Effector CD8-positive, alpha-beta T cell (primary cell): Measurements from ENCODE around the gene ARRB1.
"Not testable (repeated sequence)": the region's sequence is repeated elsewhere in the genome, so short reads cannot be mapped to it uniquely, and the experiment has no call there.

Experiments used
- DNase-seq: peaks from one replicate; lab custom pipeline; 2025; lab: John Stamatoyannopoulos, UW

The ARRB1 gene

DNA sequence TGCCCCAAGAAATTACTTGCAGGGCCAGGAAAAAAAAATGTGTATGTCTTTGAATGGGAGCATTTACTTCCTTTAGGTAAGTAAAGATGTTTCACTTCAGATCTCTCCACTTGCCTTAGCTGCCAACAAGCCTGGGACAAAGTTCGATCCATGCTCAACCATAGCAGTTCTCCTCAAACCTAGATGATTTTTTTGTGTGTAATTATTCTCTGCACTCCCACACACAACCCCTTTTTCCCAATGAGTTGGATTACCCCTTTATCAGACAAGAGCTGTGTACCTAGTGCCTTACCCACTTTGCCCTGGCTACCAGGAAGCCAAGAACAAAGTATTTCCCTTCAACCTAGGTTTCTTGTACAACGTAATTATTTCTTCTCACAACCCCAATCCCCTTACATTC lies 75.3 kb downstream of the ARRB1 start:
- no peak for DNase-seq

DNA sequence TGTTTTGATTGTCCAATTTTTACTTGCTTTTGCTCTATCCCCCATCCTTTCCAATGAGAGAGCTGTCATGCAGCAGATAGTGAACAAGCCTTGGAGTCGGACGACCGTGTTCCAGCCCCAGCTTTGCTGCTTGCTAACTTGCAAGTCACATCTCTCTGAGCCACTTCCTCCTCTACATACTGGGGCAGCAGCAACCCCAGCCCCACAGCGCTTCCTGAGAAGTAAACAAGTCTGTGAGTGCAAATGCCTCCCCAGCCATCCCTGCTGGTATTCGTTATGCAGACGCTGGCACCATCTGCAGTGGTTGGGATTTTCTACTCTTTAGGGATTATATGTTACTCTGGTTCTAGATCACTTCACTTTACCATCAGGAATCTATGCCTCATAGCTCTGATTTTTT lies 75.9 kb downstream of the ARRB1 start:
- peak; percentile 35 for DNase-seq

DNA sequence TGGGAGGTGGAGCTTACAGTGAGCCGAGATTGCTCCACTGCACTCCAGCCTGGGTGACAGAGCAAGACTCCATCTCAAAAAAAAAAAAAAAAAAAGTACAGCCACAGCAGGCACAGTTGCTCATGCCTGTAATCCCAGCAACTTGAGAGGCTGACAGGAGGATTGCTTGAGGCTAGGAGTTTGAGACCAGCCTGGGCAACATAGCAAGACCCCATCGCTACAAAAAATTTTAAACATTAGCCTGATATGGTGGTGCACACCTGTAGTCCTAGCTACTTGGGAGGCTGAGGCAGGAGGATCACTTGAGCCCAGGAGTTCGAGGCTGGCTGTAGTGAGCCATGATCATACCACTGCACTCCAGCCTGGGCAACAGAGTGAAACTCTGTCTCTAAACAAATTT lies 76.7 kb downstream of the ARRB1 start:
- not testable (repeated sequence) for DNase-seq

DNA sequence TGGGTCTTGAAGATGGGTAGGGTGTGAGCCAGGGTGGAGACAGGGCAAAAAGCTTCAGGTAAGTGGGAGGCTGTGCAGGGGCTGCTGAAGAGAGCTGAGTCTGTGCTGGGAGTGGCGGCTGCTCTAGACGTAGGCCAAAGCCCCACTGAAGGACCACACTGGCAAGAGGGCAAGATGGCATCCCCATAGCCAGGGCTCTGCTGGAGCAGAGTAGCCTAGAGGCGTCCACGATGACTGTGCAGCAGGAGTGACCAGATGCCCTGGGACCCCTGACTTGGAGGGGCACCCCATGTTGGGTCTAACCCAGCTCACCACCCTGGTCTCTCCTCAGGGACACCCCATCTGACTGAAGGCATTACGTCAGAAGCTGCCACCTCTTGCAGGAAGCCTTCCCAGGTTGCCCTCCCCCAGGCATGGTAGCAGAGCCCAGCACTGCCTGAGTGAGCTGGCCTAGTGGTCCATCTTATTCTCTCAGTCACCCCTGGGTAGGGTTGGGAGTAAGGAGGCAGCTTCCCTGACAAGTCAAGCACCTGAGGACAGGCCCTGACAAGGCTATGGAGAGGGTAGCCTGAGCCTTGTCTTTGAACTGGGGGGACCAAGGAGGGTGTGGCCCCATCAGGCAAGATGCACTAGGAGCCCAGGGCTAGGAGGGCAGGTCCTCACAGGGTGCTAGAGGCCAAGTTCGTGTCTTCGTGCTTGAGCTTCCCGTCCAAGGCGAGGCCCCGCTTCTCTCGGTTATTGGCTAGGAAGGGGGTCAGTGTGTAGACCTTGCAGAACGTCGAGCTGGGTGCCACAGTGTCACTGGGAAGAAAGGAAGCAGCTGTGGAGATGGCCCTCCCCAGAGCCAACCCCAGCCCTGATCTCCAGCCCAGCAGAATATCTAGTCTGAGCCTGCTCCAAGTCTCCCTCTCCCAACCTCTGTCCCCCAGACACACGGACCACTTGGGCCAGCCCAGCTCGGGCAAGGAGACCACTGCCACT lies 77.8 kb downstream of the ARRB1 start:
- DNase-seq = no peak

DNA sequence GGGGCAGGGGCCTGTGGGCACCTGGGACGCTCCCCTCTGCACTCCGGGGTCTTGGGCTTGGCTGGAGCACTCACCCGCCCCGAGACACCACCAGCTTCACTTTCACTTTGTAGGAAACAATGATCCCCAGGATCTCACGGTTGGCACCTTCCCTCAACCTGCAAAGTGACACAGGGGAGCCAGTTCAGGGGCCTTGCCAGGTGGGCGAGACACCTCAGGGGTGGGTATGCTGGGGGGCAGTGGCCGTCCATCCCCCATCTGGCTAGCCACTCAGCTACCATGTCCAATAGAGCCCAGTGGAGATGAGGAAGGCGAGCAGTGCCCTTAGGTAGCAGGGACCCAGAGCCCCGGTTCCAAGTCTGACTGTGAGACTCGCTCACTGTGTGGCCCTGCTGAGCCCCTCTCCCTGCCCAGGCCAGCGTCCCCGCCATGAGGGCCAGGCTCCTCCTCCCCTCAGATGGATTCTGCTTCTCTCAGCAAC lies 78.6 kb downstream of the ARRB1 start:
- no peak for DNase-seq

DNA sequence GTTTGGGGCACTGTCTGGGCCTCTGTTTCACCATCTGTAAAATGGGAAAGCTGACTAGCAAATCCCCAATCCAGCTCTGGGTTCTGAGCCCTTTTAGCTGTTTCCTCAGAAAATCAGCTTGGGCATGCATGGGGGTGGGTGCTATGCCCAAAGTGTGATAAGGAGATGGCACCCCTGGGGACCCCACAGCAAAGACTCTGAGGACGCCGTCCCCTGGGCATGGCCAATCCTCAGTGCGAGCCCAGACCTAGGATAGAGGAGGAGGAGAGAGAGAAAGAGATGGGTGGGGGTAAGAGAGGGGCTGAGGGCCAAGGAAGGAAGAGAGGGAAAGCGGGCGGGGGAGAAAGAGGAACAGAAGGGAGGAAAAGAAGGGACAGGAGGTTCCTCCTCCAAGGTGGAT lies 79.1 kb downstream of the ARRB1 start:
- no peak for DNase-seq

DNA sequence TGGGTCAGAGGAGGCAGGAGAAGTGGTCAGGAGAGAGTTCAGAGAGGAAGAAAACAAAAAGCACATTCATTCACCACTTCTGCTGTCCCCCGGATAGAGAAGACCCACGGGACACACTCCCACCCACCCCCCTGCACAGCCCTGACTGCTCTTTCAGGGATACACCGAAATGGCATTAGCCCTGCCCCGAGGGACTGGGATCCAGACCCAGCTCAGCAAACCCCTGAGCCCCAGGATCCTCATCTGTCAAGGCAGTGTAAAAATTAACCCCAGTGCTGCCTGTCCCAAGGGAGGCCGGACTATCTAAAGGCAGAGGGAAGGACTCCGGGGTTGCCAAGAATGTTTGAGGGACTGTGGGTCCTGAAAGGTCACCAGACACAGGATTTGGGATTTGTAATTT lies 79.7 kb downstream of the ARRB1 start:
- no peak for DNase-seq

DNA sequence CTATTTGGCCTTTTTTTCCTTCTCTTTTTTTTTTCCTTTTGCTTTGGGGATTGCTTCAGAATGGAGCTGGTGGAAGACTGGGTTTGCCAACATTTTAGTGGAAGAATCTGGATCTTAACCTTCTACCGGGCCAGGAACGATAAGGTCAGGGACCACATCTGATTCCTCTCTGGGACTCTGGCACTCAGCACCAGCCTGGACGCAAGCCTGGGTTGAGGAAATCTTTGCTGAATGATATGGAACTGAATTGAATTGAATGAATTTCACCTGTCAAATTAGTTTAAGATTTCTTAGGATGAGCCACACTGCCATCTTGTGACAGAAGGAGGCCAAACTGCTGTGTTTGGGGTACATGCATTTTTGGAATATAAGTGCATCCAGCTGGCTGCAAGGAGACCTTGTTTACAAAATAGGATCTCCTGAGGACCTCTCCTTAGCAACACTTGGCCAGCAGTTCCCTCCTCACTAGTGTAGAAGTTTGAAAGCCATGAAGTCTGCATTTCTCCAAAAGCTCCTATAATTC lies 80.5 kb downstream of the ARRB1 start:
- no peak for DNase-seq

DNA sequence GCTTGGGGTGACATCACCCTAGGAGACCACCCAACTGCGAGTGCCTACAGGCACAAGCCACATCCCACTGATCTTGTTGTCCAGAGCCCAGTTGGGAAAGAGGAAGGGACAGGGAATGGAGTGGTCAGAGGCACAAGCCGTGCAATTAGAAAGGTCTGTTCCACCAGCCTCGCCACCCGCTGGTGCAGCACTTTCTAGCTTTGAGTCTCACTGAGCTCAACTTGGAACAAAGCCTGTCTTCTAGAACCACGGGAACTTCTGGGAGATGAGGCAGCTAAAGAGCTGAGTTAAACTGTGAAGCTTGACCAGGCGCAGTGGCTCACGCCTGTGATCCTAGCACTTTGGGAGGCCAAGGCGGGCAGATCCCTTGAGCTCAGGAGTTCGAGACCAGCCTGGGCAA lies 81.6 kb downstream of the ARRB1 start:
- no peak for DNase-seq

DNA sequence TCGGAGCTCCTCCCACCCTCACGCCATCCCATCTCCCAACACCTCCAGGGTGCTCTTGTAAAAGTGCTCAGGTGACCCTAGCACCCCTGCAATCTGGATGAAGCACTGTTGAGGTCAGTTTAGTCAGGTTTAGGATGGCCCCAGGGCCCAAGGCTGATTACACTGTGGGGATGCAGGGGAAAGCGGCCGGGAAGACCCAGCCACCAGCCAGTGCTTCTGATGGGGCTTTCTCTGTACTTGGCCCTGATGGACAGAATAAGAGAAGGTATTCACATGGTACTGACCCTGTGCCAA lies 82.1 kb downstream of the ARRB1 start:
- DNase-seq = no peak

DNA sequence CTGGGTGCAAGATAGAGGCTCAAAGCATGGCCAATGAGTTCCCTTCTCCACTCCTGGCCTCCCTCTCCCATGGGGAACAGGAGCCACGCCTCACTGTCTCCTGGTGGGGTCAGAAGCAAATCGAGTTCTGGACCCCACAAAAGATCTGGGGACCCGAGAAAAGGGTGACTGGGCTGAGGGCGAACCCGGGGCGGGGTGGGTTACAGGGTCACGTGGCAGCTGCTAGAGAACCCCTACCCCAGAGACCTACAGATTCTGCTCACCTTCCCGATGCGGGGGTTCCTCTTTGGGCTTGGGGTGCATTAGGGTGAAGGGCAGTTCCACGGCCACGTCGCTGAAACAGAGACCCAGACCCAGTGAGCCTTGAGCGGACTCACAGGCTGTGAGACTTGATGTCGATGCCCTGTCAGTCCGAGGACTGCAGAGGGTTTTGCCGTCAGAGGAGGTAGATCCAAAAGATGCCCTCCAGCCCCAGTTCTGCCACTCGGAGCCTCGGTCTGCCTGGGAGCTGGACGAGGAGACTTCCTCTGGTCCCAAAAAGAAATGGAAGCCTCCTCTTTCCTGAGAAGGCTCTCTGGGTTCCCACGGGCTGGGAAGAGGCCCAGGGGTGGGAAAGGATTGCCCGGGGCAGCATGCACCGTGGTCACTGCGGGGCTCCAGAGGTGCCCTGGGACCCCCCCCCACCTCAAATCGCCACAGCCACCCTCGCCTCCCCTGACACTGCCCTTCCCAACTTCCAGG lies 82.7 kb downstream of the ARRB1 start:
- DNase-seq = no peak

DNA sequence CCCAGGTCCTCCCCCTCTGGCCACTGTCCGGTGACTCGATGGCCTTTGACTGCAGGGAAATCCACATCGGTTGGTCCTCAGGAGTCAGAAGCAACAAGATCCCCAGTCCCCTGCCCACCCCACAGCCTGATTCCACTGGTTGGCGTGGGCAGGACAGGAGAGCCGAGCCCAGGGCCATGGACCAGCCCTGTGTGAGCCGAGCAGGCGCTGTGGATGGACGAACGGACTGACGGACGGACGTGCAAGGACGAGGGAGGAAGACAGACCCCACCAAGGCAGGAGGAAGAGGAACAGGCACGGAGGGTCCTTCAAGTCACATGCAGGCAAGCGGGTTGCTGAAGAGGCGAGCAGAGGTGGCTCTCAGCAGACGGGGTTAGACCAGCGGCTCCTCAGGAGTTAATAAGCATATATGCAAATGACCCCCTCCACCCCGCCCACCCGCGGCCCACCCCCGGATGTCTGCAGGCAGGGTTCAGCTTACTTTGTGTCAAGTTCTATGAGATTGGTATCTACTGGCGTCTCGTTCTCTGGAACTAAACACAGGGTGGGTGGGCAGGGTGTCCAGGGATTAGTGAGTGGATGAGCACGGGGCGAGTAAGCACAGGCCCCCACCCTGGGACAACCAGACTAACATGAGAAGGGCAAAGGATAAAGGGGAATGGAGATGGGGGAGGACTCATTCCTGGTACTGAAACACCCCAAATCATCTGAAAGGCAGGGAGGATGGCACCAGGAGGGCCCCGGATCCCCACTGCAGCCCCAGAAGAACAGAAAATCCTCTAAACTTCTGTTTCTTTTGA lies 84.1 kb downstream of the ARRB1 start:
- no peak for DNase-seq

DNA sequence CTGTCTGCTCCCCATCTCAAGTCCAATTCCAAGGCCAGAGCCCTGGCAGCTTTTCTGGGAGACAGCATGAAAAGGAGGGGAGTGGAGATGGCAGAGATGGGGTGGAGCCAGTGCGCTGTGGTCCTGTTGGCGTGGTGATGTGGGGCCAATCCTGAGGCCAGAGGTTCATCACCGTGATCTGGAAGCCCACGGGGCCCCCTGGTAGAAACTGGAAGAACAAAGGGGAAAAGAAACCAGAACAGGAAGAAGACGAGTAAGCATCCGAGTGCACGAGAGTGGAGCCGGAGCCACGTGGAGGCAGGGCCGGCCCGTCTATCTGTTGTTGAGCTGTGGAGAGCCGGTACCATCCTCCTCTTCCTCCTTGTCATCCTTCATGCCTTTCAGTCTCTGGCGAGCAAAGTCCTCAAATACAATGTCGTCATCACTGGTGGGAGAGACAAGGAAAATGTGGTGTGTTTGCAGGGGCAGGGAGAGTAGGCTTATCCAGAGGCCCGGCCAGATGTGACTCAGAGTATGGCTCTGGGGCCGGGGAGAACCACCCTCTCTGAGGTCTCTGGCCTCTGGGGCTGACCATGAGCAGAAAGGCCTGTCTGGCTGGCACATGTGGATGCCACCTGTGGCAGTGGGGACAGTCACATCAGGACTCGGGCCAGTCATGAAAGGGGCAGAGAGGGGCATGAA lies 85.5 kb downstream of the ARRB1 start:
- DNase-seq = no peak

DNA sequence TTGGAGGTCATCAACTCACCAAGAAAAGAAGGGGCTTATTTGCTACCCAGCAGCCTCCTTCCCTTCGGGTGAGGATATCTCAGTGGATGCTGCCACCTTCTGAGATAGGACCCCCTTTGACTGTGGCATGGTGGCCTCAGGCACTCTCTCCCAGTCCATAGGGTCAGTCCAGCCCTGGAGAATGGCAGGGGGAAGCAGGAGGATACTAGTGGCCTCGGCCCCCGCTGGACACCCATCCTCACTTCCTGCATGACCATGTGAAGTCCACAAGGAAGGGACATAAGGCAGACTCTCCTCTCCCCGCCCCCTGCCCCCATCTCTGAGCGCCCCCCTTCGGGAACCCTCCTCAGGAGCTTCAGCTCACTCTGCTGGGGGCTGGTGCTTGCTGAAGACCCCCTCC lies 86.5 kb downstream of the ARRB1 start:
- DNase-seq = no peak

DNA sequence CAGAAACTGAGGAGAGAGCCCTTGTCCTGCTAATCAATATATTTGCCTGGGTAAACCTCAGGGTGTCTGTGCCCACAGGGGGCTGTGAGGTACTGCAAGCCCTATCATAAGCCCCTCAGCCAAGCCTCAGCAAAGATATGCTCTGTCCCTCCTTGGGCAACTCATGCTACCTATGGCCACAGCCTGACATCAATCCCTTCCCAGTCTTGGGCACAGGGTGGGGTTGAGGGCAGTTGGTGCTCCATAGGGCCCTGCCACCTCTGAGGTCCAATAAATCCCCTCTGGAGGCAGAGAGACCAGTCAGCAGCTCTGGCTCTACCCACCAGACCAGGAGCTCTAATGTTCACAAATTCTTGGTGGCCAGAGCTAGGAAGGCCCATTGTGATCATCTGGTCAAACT lies 87.1 kb downstream of the ARRB1 start:
- no peak for DNase-seq

DNA sequence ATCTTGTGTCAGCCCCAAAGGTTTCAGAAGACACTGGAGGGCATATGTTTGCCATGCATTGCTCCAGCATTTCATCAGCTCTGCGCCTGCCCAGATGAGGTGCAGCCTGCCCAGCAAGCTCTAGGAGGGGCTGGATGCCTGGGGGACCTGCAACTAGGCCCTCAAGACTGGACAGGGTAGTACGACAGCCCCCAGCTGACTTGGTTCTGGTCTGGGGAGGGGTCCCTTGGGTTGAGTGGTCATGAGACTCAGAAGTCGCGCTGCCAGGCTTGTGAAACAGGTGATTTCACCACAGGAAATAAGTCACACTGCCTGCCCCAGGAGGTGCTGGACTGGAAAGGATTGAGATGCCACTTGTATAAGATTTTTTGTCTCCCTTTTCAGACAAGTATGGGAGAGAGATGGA lies 87.5 kb downstream of the ARRB1 start:
- DNase-seq = no peak

DNA sequence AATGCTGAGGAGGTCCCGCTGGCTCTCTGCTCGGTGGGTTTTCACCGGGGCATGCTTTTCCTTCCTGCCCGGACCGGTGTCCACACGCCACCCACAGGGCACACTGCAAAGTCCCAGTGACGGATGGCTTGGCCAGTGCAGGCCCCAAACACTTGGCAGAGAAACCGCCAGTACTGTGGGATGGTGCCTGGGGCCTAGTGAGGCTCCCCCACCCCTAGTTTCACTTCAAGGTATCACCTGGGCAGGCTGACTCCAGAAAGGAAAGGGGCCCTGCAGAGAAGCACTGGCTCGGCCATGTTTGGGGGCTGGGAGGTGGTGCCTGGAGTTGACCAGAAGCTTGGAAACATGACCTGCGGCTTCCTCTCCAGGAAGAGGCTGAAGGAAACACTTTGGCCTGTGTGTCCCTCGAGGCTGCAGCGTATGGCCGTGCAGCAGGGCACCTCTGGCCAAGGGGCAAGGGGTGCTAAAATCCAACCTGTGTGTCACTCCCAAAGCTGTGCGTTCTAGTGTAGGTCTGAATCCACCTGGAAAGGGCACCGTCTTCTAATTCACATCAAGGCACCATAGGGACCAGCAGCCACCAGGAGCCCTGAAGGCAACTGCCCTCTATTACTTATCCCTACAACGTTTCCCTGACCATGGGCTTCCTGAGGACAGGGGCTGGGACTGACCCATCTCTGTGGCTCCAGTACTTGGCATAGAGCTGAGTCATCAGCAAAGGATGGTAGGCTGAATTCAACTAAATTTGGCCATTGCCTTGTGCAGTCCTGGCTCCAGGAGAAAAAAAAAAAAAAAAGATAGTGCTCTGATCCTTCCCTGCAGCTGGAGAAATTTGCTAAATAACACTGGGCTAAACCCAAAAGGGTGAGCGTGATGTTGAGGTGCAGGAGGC lies 88.3 kb downstream of the ARRB1 start:
- no peak for DNase-seq

DNA sequence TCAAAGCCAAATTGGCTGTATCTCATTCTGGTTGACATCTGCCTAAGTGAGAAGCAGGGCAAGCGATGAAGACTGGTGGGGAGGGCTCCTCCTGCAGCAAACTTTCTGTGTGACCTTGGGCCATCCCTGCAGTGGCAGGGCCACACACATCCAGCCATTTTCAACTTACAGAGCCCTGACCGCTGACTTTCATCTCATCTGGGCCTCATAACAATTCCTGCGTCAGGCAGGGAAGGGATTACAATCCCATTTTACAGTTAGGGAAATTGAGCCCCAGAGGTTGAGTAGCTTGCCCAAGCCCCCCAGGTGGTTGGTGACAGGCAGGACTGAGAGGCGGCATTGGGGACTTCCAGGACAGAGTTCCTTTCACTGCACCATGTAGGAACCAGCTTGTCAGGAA lies 89.0 kb downstream of the ARRB1 start:
- no peak for DNase-seq

DNA sequence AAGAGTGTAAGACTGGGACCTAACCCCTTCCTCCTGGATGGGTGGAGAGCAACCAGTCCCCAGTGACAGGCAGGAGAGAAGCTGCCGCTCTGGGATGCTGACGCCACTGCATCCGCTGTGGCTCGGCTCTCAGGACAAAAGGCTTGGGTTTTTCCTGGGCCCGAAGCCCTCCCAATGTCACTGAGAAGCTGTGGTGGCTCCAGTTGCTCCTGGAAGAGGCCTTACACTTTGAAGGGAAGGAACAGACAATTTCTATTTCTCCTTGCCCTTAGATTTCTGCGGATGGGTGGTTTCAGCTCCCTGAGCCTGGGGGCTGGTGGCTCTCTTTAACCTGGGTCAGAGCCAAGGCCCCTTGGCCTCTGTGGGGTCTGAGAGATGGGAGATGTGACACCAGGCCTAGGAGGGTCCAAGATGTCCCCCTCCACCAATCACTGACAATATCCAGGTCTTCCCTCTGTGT lies 89.5 kb downstream of the ARRB1 start:
- DNase-seq = no peak

DNA sequence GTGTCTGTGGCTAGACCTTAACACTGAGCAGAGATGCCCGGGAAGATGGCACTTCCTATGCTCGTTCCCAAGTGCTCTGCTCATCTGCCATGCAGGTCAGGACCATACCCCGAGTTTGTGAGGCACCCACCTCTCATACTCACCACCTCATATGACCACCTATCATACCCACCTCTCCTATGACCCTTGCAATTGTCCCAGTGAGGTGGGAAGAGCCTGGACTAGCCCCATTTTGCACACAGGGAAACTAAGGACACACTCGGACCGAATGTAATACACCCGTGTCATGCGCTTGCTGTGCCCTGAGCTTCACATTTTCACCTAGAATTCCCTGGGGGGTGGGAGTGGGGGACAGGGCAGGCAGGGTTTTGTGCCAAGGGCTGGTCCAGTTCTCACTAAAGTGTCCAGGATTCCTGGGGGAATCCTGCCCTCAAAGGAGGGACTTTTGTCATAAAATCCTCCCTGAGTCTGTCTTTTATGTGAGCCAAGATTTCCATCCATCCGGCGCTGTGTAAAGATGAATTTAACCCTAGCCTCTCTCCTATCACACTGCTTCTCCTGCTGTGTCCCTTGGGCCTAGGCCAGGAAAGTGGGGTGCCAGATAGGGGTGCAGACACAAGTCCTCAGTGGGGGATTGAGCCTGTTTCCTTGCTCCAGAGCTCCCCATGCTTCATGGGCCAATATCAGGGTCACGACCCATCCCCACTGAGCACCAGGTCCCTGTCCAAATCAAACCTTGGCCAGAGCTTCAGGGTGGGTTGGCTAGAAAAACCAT lies 90.9 kb downstream of the ARRB1 start:
- no peak for DNase-seq
